NCI-H1417 treated with DMSO at 0.1 percent for 48 hours (cell line): Measurements from ENCODE around the gene RGR.

Source experiments
- DNase-seq: peaks from one replicate; lab custom pipeline; 2025; lab: John Stamatoyannopoulos, UW

The RGR gene

DNA sequence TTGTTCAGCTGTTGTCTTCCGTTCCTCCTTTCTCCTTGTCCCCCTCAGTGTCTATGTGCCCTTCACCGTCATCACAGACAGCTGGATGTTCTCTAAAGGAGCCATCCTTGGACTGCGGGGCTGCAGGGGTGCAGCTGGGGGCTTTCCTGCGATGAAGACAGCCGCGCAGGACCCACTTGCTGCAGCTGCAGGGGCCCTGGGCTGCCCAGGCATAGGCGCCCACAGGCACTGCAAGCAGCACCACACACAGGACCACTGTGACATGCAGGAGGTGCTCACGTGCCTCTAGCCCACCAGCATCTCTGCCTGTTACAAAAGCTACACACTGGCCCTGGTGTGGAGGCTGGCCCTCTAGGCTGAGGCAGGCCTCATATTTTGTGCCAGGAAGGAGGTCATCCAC is 22.9 kb upstream of the RGR start:
- DNase-seq, result no peak

DNA sequence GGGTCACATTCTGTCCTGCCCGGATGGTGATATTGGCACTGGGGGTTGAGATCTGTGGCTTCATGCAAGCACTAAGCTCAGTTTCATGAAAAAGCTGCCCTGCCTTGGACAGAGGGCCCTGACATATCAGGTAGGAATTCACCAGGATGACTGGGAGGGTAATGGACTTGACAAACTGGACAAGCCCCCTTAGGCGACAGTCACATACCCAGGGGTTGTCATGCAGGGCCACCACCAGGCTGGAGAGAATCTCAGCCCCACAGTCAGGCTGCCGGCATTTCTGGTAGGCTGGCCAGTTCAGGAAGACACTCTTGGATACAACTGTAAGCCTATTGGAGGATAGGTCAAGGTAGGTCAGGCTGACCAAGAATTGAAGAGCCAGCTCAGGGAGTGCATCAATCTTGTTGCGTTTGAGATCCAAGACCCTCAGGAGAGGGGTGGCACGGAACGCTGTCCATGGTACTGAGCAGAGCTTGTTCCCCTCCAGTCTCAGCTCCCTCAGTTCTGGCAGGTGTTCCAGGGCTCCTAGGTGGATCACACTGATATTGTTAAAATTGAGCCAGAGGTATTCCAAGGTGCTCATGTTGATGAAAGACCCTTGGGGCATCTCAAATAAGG is 20.3 kb upstream of the RGR start:
- DNase-seq, result no peak

DNA sequence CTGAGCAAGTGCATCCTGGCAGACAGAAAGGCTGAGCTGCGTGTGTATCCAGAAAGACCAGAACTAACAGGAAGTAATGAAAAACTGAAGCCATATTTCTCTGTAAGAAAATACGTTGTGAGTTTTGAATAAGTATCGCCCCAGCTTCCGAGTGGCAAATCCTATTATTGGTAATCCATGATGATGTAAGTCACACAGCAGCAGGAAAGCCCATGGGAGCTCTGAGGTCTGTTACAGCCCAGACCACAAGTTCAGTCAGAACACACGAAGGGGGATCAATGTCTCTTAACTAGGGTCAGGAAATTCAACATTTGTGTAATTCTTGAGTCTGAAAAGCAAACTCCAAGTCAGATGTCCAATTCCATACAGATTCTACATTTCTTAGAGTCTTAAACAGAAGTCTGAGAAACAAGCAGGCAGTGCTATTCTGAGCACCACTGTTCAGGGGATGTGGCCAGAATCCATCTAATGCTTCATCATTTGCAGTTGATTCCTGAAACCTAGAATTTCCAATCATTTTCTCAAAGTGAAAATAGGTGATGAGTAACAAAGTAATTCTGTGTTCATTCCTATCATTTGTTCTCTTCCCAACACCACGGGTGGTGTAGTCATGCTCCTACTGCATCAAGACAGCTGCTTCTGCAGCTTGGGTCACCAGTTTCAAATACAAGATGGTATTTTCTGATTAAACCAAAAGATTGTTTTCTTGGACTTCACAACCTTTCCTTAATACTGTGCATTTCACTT is 19.3 kb upstream of the RGR start, which contains the start of gene LRIT2:
Gene LRIT2, minus strand, starts transcription at position 118 of the 747 bp plus-strand sequence. Its CDS starts 24 bp downstream, at position 94.
- no peak for DNase-seq

DNA sequence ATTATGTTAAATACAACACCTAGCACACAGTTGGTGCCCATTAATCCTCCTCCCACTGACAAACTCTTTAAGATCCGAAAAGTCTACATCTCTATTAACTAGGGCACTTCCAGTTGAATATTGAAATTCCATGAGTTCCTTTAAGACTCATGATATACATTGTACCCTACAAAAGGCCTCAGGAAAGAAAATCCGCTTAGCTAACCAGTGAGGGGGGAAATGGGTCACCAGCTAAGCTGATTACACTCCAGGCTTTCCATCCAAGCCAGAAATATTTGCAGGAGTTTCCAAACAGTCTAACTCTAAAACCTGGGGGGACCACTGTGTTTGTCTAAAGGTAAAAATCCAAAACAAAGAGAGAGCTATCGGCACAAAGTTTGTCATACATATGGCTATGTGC is 18.2 kb upstream of the RGR start:
- no peak for DNase-seq

DNA sequence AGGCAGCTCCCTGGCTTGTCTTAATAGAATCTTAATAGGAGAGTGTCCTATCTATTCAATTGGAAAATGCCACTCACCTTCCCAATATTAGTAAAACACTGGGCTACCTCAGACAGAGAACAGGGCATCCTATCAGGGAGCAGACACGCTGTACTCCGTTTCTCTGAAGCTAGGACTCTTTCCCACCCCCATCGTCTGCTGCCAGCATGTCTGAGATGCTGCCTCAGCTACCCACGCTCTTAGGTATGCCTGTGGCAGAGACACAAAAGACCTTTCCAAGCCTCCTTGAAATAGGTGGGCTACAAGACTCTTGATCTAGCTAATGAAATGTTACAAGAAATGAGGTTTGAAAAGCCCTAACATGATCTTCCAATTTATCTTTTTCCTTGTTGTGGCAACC is 17.0 kb upstream of the RGR start:
- DNase-seq, result no peak

DNA sequence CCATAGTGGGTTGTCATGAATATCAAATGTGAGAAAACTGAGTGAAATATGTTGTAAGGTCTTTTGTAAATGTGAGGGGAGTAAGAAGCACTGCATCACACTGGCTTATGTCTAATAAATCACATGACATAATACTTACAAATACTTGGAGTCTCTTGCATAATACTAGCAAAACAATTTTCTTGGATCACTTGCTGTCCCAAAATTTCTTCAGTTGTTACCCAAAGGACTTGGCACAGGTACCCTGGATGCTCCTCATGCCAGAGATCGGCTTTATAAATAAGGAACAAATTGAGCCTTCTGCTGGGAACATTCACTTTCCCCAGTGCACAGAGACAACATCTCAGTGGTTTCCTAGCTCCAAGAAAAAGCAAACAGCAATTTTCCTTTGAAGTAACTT is 14.5 kb upstream of the RGR start:
- DNase-seq, result no peak

DNA sequence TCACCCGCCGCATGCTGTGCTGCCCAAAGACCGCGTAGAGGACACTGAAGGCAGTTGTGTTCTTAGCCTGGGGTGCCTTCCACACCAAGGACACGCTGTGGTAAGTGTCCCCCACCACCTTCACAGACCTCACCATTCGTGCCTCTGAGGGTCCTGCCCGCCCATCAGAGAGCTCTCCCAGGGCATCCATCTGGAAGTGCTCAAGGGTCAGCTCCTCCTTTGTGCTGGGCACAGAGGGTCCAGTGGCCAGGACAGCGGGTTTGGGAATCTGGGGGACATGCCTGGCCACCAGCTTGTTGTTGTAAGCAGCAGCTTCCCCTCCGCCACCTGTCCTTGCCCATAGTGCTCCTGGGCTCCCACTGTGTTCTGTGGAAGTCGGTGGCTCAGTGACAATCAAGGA is 12.5 kb upstream of the RGR start:
- no peak for DNase-seq

DNA sequence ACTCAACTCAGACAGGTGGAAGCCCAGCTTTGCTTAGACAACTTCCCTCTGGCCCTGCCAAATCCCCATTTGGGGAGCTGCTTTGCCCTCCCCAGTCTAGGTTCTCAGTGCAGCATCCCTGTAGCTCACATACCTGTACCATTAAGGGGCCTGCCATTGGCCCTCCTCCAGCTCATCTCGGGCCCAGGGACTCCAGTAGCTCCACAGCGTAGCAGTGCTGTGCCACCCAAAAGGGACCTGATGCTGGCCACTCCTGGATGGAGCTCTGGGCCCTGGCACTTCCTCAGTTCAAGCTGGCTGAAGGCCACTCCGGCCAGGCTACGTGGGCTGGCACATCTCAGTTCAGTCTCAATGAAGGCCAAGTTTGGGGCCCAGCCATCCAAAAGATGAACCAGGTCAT is 10.9 kb upstream of the RGR start:
- DNase-seq, result no peak

DNA sequence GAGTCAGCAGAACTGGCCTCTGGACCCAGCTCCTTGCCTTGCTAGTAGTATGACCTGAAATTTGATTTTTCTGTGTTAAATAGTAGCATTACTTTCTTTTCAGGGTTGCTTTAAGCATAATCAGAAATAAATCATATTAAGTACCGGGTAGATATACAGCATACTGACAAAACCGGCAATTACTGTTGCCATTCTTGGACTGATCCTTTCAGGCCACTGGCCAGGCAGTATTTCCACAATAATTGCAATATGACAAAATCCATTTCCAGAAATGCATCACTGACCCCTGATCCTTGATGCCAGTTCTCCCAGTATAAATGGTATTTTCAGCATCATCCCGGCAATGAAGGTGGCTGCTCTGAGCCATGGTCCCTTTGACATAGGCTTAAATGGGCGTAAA is 10.4 kb upstream of the RGR start:
- no peak for DNase-seq

DNA sequence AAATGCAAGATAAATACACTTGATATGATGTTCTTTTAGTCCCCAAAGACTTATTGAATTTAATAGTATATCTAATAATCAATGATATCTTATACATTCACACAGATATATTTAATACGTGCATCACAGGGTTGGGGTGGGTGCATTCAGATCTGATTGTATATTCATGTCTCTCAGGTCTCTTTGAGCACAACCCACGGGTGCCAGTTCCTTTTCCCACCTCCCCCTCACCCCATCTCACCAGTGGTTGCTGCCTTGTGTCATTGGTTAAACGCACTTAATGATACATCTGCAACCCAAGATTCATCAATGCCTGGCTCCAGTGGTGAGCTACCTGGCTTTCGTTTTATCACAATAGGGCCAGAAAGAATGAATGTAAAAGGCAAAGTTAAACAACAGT is 9.8 kb upstream of the RGR start:
- no peak for DNase-seq

DNA sequence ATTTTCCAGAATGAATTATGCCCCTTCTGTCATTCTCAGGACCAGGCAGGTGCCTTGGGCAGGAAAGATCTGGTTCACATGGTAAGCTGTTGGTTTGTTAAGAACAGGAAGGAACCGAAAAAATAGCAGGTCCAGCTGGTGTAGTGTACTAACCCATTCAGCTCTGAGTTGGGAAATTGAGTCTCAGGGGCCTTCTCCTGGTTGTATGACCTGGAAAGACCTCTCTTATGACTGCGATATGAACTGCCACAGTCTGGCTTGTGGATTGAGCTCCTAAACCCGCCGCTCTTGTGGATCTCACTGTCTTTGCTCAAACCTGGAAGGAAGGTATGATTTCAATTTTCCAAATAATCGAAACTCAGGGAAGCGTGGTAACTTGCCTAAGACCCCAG is 8.1 kb upstream of the RGR start:
- DNase-seq, result no peak

DNA sequence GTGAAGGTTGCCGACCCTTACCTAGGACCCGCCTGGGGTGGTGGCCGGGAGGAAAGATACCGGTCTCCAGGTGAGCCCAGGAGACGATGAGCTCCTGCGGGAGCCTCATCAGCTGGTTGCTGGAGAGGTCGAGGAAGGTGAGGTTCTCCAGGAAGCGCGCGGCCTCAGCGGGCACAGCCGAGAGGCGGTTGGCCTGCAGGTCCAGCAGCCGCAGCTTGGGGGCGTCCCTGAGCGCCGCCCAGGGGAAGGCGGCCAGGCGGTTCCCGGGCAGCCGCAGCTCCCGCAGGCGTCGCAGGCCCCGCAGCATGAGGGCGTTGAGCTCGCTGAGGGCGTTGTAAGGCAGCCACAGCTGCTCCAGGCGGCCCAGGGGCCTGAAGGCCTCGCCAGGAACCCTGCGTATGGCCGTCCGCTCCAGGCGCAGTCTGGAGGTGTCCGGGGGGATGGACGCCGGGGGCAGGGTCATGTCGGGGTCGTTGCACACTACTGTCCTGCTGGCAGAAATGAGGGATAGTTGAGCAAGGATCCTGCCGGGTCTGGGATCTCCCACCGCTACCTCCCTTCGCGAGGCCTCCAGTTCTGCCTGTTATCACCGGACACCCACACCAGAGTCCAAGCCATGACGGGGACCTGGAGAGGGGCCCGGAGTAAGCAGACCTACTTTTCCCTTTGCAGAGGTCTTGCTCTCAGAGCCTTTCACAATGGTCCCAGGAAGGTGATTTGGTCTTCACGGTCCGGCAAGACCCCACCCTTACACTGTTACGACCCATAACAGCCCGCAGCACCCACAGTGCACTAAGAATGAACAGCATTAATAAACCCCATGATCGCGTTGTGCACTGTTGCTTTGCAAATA is 7.4 kb upstream of the RGR start:
- DNase-seq, result no peak

DNA sequence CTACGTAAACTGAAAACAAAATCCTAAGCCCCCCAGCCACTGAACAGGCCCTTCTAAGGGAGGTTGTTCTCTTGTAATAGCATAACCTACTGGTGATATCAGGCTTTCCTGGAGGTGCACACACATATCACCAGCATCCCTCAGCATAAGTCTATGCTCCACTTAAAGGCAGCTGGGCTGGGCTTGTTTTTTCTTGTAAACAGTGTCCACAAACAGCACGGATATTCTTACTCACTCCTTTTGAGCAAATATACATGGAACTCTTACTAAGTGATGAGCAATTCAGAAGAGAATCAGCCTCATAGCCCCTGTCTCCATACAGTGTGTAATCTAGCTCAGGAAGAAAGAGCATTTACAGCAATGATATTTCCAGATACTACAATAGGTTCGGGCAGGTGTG is 5.9 kb upstream of the RGR start:
- DNase-seq, result no peak

DNA sequence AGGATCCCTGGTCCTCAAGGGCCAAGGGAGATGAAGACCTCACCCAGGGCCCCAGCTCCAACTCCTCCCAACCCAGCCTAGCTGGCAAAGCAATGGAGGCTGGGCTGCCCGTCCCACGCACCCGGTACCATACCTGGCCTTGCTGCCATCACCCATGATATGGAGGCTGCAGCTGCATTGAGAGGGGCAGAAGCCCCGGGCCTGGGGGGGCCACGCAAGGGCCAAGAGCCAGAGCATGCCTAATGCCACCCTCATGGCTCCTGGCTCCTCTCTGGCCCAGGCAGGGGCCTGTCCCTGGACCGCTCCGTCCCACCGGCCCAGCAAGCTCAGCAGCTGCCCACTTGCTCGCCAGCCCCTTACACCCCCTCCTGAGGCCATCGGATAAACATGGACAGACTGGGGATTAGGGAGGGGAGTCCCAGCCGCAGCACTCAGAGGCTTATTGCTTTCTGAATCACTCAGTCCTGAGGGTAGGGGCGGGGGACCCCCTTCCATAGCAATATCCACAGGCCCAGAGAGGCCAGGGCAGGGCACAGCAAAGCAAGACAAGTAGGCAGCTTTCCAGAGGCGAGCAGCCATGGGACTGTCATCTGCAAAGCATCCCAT is 3.6 kb upstream of the RGR start, which contains the start of gene LRIT1:
Gene LRIT1, minus strand, starts transcription at position 362 of the 606 bp plus-strand sequence. Its CDS starts 107 bp downstream, at position 255.
- DNase-seq, result no peak

DNA sequence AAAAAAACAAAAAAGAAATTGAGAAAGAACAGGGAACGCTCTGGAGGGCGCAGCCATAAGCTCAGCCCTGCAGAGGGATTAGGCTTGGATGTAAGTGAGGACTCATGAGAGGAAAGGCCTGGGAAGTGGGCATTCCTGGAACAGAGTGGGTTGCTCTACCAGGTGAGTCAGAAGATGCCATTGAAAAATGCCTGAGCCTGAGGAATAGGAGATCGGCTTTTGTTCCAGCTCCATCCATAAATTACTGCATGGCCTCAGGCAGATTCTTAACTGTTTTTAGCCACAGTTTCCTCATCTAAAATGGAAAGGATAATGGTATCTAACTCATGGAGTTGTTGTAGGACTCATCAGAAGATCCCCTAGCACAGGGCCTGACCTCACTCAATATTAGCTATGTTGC is 1.1 kb upstream of the RGR start:
- no peak for DNase-seq

DNA sequence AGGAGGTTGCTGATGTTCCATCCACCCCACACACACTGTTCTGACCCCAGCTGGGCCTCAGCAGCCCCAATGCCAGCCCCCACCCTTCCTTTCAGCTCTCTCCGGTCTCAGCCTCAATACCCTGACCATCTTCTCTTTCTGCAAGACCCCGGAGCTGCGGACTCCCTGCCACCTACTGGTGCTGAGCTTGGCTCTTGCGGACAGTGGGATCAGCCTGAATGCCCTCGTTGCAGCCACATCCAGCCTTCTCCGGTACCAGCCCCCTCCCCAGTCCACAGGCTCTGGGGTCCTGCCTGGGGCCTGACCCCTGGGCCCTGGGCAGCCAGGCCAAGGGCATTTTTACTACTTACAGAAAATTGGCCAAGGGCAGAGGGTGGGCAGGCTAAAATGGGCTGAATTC is 2.6 kb downstream of the RGR start:
- no peak for DNase-seq

DNA sequence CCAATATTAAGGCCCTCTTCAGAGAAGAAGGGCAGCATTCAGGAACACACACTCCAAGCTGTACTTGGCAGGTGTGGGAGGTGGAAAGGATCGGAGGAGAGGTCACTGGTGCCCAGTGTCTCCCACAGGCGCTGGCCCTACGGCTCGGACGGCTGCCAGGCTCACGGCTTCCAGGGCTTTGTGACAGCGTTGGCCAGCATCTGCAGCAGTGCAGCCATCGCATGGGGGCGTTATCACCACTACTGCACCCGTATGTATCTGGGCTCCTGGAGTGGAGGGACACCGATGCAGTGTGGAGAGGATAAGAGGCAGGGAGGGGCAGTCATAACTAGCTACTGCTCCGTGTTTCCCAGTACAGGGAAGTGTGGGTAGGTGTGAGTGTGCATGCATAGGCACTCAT is 3.9 kb downstream of the RGR start:
- no peak for DNase-seq

DNA sequence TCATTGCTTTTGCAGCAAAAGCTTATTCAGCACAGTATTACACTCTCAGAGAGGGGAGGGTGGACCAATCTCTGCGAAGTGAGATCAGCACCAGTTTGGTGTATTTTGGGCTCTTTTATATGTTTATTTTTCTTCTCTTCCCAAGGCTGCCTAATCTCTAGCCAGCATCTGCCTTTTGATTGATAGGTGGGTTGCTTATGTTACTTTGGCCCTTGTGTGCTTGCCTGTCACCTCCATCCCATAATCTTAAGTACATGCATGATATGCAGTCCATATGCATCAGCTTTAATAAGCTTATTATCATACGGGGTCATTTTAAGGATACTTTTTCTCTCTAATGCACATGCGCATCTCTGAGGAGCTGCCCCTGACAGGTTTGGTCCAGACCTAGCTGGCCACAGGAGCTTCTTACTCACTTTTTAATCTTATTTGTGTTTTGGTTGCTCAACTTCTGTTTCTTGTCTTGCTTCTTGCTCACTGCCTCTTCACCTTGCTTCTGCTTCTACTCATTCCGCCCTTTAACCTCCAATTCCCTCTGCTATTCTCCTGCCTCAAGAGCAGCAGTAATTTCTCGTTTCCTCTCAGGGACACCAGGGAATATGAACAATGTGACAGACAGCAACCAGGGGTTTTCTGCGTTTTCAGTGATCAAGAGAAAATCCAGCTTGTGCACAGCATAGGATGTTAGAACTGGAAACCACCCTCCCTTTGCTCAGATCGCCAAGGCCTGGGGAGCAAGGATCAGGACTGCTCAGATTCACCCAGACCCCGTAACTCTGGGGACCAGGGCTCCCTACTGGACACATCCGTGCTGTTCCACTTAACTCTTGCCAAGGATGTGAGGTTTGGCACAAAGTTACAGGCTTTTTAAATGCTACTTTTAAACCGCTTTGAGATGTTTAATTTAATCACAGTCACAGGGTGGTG is 10.0 kb downstream of the RGR start:
- no peak for DNase-seq

DNA sequence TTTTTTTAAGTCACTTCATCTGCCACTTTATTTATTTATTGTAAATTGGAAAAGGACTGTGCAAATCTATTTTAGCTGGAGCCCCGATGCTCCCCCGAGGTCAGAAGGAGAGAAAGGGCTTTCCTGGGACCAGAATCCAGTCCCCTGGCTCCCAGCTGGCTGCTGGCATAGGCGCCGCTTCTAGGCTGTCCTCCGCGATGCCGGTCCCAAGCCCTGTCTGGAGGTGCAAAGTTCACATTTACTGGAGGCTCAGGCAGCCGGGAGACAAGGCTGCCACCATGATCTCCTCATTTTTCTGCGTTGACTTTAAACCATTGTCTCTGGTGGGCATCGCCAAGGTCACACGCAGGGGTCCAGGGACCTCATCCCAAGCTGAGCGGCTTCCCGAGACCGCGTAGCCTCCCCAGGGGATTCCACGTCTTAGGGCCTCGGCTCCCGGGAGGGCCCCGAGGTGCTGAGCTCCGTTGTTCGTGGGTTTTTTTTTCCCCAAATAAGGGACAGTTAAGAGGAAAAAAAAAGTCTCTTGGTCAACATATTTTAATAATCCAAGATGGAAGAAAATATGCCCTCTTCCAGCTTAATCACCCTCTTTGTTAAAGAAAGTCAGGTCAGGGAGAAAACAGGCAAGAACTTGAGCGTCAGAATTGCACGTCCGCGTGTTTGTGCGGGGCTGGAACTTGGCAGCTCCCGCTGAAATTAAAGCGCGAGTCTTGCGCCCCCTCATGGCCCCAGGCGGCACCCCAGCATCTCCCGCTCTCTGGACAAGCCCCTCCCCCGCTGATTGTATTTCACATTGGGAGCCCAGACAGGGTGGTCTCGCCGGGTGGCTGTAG is 11.9 kb downstream of the RGR start:
- DNase-seq, result no peak

DNA sequence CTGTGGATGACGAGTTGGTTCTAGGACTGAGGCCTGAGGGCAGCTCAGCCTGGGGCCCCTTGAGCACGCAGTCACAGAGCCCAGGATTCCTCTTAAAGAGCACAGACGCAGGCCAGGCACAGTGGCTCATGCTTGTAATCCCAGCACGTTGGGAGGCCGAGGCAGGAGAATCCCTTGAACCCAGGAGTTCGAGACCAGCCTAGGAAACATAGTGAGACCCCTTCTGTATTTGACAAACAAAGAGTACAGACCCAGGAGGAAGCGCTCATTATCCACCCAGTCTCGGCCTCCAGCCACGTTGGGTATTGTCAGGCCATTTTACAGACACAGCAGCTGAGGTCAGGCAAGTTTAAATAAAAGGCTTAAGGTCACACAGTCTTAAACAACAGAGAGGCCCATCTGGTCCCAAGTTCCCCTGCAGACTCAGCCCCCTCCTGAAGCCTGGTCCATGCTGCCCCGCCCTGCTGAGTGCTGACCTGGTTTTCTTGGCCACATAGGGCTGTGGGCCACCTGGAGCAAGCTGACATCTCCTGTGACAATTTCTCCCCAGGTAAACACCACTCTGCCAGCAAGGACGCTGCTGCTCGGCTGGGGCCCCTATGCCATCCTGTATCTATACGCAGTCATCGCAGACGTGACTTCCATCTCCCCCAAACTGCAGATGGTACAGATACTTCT is 12.6 kb downstream of the RGR start:
- no peak for DNase-seq
